K562 (cell line): ENCODE results near the gene ISG20L2. TPM values are rescaled to one million over a fixed set of nuclear protein-coding genes. Genes with fewer than 3 reads are reported as not detected.
A peak's percentile ranks its signal among the peaks of the same experiment; 100 is the strongest.

Experiments
- ARID3A ChIP-seq: IDR thresholded peaks from 2 replicates; pipeline ENCODE4 v1.6.1; 2012; ENCODE audit warnings: low read depth, low read length, improper control_type of control experiment, borderline replicate concordance
- BDP1 ChIP-seq: IDR thresholded peaks from 3 replicates; pipeline ENCODE4 v1.6.1; 2011; ENCODE audit not compliant: insufficient read length, insufficient read depth
- CBX1 ChIP-seq: sonication (generic); IDR thresholded peaks from 2 replicates; pipeline ENCODE4 v1.6.1; 2016; ENCODE audit warnings: antibody characterized with exemption, low read depth, mild to moderate bottlenecking
- ELF2 ChIP-seq: fragments of 250-450 bp; sonication (Bioruptor Pico); IDR thresholded peaks from 2 replicates; pipeline ENCODE4 v1.5.0; 2021; ENCODE audit warnings: mild to moderate bottlenecking
- ETS2 ChIP-seq: IDR thresholded peaks from 2 replicates; pipeline ENCODE4 v1.6.1; 2016; ENCODE audit warnings: borderline replicate concordance, missing genetic modification characterization, mild to moderate bottlenecking, moderate library complexity, missing compliant biosample characterization; ENCODE audit not compliant: poor library complexity, severe bottlenecking
- HDAC6 ChIP-seq: IDR thresholded peaks from 2 replicates; pipeline ENCODE4 v1.6.1; 2012; ENCODE audit warnings: low read depth, mild to moderate bottlenecking, control low read depth, inconsistent platforms, low read length, moderate library complexity
- HNRNPUL1 ChIP-seq: fragments of 200-400 bp; formaldehyde crosslinking; IDR thresholded peaks from 2 replicates; pipeline ENCODE4 v1.6.1; 2017; ENCODE audit warnings: low read length
- KLF1 ChIP-seq: fragments of 450-650 bp; IDR thresholded peaks from 2 replicates; pipeline ENCODE4 v1.6.1; 2016; ENCODE audit warnings: missing genetic modification characterization, missing compliant biosample characterization
- MAFK ChIP-seq: IDR thresholded peaks from 2 replicates; pipeline ENCODE4 v1.6.1; 2011; ENCODE audit warnings: low read length, improper control_type of control experiment
- NCOR1 ChIP-seq: fragments of 450-650 bp; IDR thresholded peaks from 2 replicates; pipeline ENCODE4 v1.6.1; 2016; ENCODE audit warnings: mild to moderate bottlenecking, moderate library complexity
- RAD51 ChIP-seq: fragments of 450-650 bp; IDR thresholded peaks from 2 replicates; pipeline ENCODE4 v1.7.1; 2016; ENCODE audit warnings: low read depth, mild to moderate bottlenecking, borderline replicate concordance
- RBM34 ChIP-seq: fragments of 200-400 bp; formaldehyde crosslinking; IDR thresholded peaks from 2 replicates; pipeline ENCODE4 v1.6.1; 2018; ENCODE audit warnings: low read length, borderline replicate concordance; ENCODE audit not compliant: insufficient read depth
- RFX1 ChIP-seq: fragments of 450-650 bp; IDR thresholded peaks from 2 replicates; pipeline ENCODE4 v1.6.1; 2016; ENCODE audit warnings: mild to moderate bottlenecking, moderate library complexity
- YBX1 ChIP-seq: fragments of 450-650 bp; IDR thresholded peaks from 2 replicates; pipeline ENCODE4 v1.7.1; 2016; ENCODE audit warnings: mild to moderate bottlenecking
- ZNF224 ChIP-seq: sonication (generic); formaldehyde crosslinking; IDR thresholded peaks from 2 replicates; pipeline ENCODE4 v1.8.0; 2022; ENCODE audit warnings: mild to moderate bottlenecking, missing genetic modification reagents
- ZNF444 ChIP-seq: fragments of 250-450 bp; sonication (Bioruptor Pico); IDR thresholded peaks from 2 replicates; pipeline ENCODE4 v1.4.0; 2020; ENCODE audit warnings: mild to moderate bottlenecking, moderate library complexity
- ZNF586 ChIP-seq: fragments of 450-650 bp; formaldehyde crosslinking; conservative IDR thresholded peaks from 2 replicates; pipeline ENCODE4 v1.4.0; 2020; ENCODE audit warnings: mild to moderate bottlenecking, moderate library complexity
- ZNF639 ChIP-seq, 2 experiments: fragments of 200-800 bp in 1 of 2; sonication (Bioruptor generic) in 1 of 2; sonication (generic) in 1 of 2; formaldehyde crosslinking in 1 of 2; IDR thresholded peaks in 1 of 2; conservative IDR thresholded peaks in 1 of 2; 2 replicates each; pipeline versions ENCODE4 v1.5.0 to v1.6.1; 2016 to 2020; ENCODE audit warnings: missing compliant biosample characterization in 1 of 2, missing genetic modification characterization in 1 of 2, missing genetic modification reagents in 1 of 2
- ZNF699 ChIP-seq: fragments of 250-450 bp; sonication (Bioruptor Pico); IDR thresholded peaks from 2 replicates; pipeline ENCODE4 v1.8.0; 2021; ENCODE audit warnings: mild to moderate bottlenecking, moderate library complexity; ENCODE audit not compliant: insufficient replicate concordance
- ZNF717 ChIP-seq: fragments of 250-450 bp; sonication (Bioruptor Pico); IDR thresholded peaks from 2 replicates; pipeline ENCODE4 v1.5.0; 2021
- polyA plus RNA-seq, 8 experiments: library from polyadenylated mRNA; depleted of rRNA in 4 of 8; stranded (reverse) in 5 of 8; unstranded in 3 of 8; fragments of >200 nt; fragmentation: Nextera tagmentation in 2 of 8; fragmentation: Illumina TruSeq in 1 of 8; extraction: Ambion mirVana in 2 of 8; extraction: Trizol in 1 of 8; gene quantifications; 2 replicates each; pipeline versions ENCODE4 v1.2.1 to v1.2.3, GENCODE V29; 2011 to 2014; ENCODE audit warnings: inconsistent platforms in 1 of 8, missing spikeins in 1 of 8
- total RNA-seq, 7 experiments: library from RNA; depleted of rRNA in 6 of 7; stranded (reverse); fragments of >200 nt in 6 of 7; fragmentation: Illumina TruSeq in 2 of 7; extraction: Trizol in 2 of 7; gene quantifications; 2 replicates each; pipeline versions ENCODE4 v1.2.1 to v1.2.3, GENCODE V29; 2011 to 2021; ENCODE audit warnings: low replicate concordance in 1 of 7
- TF ChIP-seq, protein P1 (sequence below): fragments of 250-450 bp; sonication (Bioruptor Pico); IDR thresholded peaks from 2 replicates; pipeline ENCODE4 v1.9.0; 2021; ENCODE audit warnings: mild to moderate bottlenecking, inconsistent platforms

Gene ISG20L2
- total and polyA plus RNA-seq, 9 of the 15 experiments (the other 6 are each of a cell fraction or from before 2014, with no cell fraction given): 21.3 to 130 (median 50.3) TPM

DNA sequence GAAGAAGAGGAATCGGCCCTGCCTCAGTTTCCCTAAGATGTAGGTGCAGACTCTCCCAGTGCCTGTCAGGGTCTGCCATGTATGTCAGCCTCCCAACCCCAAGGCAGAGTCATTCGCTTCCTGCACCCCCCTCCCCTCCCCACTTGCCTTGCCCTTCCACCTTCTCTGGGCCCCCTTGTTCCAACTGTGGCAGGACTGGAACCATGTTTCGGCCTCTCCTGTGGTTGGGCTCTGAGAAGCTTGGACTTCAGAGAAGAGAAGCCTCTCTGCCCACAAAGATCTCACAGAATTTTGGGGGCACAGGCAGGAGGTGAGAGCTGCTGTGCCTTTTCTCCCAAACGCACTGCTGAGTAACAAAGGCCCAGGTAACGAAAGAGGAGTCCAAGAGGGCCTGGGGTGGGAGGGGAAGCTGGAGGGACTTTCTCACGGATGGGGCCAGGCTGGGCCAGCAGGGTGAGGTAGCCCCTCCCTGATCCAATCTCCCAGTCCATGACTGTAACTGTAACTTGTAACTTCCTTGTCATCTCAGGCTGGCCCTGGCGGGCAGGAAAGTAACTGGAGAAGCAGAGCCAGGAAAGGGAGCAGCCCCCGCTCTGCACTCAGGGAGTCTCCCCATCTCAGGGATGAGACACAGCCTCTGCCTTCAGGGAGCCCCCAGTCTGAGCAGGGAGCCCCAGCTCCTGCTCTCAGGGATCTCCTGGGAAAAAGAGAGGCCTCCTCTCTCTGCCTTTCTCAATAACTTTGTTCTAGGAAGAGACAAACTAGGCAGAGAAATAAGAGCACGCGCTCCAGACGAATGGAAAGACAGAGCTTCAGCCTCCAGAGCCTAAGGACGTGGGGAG is 34.5 kb downstream of the ISG20L2 start (continued):
- TF ChIP-seq ZNF639 (CRISPR knock-in tag; conservative IDR thresholded peaks at IDR 0.05 in 1 of 2, IDR thresholded peaks at IDR 0.05 in 1 of 2) (peak in 1 of 2 experiments; percentile 74; a peak in 2 of 4 replicates), KLF1 (tag) (peak; percentile 27; the same call in 1 of the 2 replicates), MAFK (no peak; the same call in 1 of the 2 replicates), YBX1 (no peak), ARID3A (no peak), ETS2 (no peak), HDAC6 (no peak), RBM34 (no peak), ZNF224 (no peak), ZNF717 (CRISPR knock-in tag) (peak; percentile 58; the same call in 1 of the 2 replicates), ZNF586 (no peak; the same call in 1 of the 2 replicates), NCOR1 (no peak), ZNF699 (CRISPR knock-in tag) (no peak), RAD51 (no peak), CBX1 (no peak), ZNF444 (no peak), BDP1 (no peak), RFX1 (no peak), HNRNPUL1 (no peak), ELF2 (0 out of 2 replicates have a peak, but pooled peaks have one; percentile 43)
- TF ChIP-seq, protein P1, sequence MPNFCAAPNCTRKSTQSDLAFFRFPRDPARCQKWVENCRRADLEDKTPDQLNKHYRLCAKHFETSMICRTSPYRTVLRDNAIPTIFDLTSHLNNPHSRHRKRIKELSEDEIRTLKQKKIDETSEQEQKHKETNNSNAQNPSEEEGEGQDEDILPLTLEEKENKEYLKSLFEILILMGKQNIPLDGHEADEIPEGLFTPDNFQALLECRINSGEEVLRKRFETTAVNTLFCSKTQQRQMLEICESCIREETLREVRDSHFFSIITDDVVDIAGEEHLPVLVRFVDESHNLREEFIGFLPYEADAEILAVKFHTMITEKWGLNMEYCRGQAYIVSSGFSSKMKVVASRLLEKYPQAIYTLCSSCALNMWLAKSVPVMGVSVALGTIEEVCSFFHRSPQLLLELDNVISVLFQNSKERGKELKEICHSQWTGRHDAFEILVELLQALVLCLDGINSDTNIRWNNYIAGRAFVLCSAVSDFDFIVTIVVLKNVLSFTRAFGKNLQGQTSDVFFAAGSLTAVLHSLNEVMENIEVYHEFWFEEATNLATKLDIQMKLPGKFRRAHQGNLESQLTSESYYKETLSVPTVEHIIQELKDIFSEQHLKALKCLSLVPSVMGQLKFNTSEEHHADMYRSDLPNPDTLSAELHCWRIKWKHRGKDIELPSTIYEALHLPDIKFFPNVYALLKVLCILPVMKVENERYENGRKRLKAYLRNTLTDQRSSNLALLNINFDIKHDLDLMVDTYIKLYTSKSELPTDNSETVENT (CRISPR knock-in tag): no peak
